CD4-positive, alpha-beta T cell treated with Interleukin-2 at 100 ng/mL for 4 hours (primary cell): ENCODE results near the gene DNAJC4.

ENCODE experiments used
- DNase-seq: peaks from one replicate; pipeline ENCODE4 v3.0.0-alpha.2; 2020; ENCODE audit warnings: low spot score

Gene DNAJC4

GRCh38 chr11:64278576-64279190 is 48.3 kb downstream of the DNAJC4 start:
- DNase-seq, result no peak

GRCh38 chr11:64281957-64282770 is 51.8 kb downstream of the DNAJC4 start:
- no peak for DNase-seq

- no peak for DNase-seq
Measured at GRCh38 chr11:64283092-64283491, 52.7 kb downstream of the DNAJC4 start.
